Neuron (in vitro differentiated cells): ENCODE measurements around the gene ATOX1.
"Not testable (repeated sequence)": the region's sequence is repeated elsewhere in the genome, so short reads cannot be mapped to it uniquely, and the experiment has no call there.

Experiments
- H2AFZ ChIP-seq: one replicate; pipeline ENCODE4 v1.6.1; 2013; ENCODE audit warnings: low read depth, mild to moderate bottlenecking, inconsistent platforms, low read length, moderate library complexity
- H3K27me3 ChIP-seq: one replicate; pipeline ENCODE4 v1.6.1; 2013; ENCODE audit warnings: low read length; ENCODE audit not compliant: insufficient read depth
- H3K36me3 ChIP-seq: one replicate; pipeline ENCODE4 v1.6.1; 2013; ENCODE audit warnings: low read length; ENCODE audit not compliant: insufficient read depth
- H3K4me1 ChIP-seq: one replicate; pipeline ENCODE4 v1.6.1; 2013; ENCODE audit warnings: low read length; ENCODE audit not compliant: insufficient read depth
- H3K4me3 ChIP-seq: 2 replicates; pipeline ENCODE4 v1.5.1; 2013; ENCODE audit warnings: mild to moderate bottlenecking, low read length, moderate library complexity
- H3K9me3 ChIP-seq: one replicate; pipeline ENCODE4 v1.6.1; 2013; ENCODE audit warnings: low read length

The ATOX1 gene, protein sequence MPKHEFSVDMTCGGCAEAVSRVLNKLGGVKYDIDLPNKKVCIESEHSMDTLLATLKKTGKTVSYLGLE

DNA sequence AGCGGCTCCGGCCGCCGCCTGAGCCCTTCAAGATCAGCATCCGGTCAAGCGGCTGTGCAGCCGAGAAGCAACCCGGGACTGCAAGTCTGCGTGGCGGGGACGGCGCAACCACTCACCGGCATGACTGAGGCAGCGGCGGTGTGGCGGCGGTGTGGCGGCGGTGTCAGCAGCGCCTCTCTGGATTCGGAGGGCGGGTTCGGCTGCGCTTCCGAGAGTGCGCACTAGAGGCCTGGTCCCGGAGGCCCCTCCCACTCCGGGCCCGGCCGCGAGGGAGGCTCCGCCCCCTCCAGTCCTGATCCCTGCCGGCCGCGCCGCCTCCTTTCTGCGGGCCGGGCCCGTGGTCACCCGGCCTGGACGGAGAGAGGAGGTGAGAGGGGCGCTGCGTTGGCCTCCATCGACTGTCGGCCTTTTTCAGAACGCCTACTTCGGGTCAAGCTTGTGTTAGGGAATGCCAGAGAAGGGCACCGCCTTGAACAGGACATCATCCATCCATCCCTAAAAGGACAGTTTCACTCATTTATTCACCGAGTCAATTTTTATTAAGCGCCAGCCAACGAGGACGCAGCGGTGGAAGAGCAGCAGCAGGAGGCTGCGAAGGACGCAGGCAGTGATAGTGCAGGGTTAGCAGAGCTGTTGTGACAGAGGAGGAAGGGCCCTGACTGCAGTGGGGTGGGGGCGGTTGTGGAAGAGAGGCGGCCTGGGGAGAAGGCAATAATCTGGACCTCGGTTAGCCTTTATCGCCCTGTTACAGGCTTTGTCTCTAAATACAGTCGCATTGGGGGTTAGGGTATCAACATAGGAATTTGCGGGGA lies at the start of gene ATOX1:
ATOX1 (minus strand) TSS at position 202 of the 812 bp plus-strand sequence; CDS start at position 122, 80 bp downstream.
- Histone ChIP-seq H3K9me3 (no peaks in the 10 kb centered on the region), H3K4me3 (peak within 1 kb of the TSS; percentile 61), H3K36me3 (no peaks in the 10 kb centered on the region), H3K4me1 (peaks cover 13% of the 10 kb centered on the region), H3K27me3 (no peaks in the 10 kb centered on the region), H2AFZ (peak within 1 kb of the TSS; percentile 32)

DNA sequence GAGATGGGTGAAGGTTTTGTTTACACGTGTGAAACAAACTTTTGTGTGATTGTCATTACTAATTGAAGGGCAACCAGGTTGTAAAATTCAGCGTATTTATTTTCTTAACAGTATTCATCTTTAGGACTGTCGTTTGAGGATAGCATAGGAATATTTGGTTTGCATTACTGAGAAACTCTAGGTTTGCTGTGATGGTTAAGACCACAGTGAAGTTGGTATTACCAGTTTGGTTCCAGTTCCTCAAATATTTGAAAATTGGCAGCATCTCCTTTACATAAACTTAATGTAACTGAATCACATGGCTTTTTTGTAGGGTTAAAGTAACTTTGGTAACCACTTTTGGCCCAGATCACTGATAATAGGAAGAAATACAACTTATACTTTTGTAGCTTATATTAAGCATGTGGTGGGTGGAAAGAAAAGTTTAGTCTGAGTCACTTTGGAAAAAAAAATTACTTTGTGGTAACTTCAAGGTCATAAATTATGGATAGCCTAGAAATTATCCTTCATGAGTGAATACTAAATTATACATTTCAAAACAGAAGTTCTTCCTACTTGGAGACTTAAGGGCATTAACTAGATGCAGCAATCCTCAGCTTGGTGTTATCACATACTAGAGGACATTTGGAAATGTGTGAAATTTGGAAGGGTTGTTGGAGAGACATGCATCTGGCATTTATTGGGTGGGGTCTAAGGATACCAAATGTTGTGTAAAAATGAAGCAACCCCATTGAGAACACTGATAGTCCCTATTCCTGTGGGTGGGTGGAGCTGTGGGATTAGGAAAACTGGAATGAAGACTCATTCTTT lies 47.2 kb upstream of the ATOX1 start:
- Histone ChIP-seq H3K4me3 (no peak overlapping the region), H3K9me3 (no peaks in the 10 kb centered on the region), H3K4me1 (no peaks in the 10 kb centered on the region), H3K27me3 (no peaks in the 10 kb centered on the region), H3K36me3 (peaks cover 78% of the 10 kb centered on the region), H2AFZ (no peak overlapping the region)

DNA sequence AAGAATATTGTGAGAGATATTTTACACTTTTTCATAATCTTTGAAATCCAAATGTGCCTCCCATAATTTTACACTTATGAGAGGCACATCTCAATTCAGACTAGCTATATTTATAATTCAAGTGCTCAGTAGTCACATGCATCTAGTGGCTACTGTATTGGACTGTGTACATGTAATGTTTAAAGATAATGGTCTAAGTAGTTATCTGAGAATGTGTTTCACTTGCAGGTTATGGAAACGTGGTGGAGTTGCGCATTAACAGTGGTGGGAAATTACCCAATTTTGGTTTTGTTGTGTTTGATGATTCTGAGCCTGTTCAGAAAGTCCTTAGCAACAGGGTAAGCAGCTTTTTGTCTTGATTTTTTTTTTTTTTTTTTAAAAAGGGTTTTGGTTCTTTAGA lies 42.1 kb upstream of the ATOX1 start:
- Histone ChIP-seq H3K4me1 (no peaks in the 10 kb centered on the region), H3K27me3 (no peaks in the 10 kb centered on the region), H3K36me3 (peaks cover 83% of the 10 kb centered on the region), H2AFZ (no peak overlapping the region), H3K9me3 (no peaks in the 10 kb centered on the region), H3K4me3 (no peak overlapping the region)

DNA sequence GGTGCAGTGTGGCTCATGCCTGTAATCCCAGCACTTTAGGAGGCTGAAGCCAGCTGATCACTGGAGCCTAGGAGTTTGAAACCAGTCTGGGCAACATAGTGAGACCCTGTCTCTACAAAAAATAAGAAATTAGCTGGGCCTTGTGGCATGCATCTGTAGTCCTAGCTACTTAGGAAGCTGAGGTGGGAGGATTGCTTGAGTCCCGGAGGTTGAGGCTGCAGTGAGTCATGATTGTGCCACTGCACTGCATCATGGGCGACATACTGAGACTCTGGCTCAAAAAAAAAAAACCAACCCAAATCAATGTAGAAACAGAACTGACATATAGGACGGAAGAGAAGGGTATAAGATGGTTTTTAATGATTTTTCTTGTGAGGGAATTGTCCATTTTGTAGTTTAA lies 41.0 kb upstream of the ATOX1 start:
- Histone ChIP-seq H3K36me3 (peaks cover 87% of the 10 kb centered on the region), H3K27me3 (no peaks in the 10 kb centered on the region), H2AFZ (no peak overlapping the region), H3K4me1 (no peaks in the 10 kb centered on the region), H3K4me3 (no peak overlapping the region), H3K9me3 (no peaks in the 10 kb centered on the region)

DNA sequence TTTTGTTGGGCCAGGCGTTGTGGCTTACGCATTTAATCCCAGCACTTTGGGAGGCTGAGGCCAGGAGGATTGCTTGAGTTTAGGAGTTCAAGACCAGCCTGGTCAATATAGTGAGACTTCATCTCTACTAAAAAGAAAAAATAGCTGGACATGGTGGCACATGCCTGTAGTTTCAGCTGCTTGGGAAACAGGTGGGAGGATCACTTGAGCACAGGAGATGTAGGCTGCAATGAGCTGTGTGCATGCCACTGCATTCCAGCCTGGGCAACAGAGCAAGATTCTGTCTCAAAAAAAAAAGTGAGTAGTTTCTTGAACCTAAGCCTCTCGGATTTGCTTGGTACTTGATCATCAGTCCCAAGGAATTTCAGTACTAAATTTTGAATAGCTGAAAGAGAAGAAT lies 40.2 kb upstream of the ATOX1 start:
- Histone ChIP-seq H3K4me3 (no peak overlapping the region), H3K36me3 (peaks cover 90% of the 10 kb centered on the region), H3K4me1 (no peaks in the 10 kb centered on the region), H3K27me3 (no peaks in the 10 kb centered on the region), H2AFZ (no peak overlapping the region), H3K9me3 (no peaks in the 10 kb centered on the region)

DNA sequence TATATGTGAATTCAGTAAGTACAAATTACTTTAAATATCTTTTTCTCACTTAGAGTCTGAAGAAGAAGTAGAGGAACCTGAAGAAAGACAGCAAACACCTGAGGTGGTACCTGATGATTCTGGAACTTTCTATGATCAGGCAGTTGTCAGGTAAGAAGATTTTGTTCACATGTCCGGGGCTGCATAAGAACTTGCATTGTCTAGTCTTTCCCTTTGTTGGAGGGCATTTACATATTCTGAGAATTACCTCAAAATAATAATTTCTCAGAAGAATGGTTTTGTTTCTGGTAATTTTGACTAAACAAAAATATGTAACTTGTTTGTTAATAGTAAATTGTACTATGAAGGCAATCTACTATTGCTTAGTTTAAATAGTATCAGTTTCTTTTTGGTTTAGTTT lies 37.0 kb upstream of the ATOX1 start:
- H3K4me3 ChIP-seq: no peak overlapping the region
- no peaks in the 10 kb centered on the region for H3K4me1 ChIP-seq
- H2AFZ ChIP-seq: no peak overlapping the region
- H3K27me3 ChIP-seq: no peaks in the 10 kb centered on the region
- no peaks in the 10 kb centered on the region for H3K9me3 ChIP-seq
- H3K36me3 ChIP-seq: peaks cover 93% of the 10 kb centered on the region

DNA sequence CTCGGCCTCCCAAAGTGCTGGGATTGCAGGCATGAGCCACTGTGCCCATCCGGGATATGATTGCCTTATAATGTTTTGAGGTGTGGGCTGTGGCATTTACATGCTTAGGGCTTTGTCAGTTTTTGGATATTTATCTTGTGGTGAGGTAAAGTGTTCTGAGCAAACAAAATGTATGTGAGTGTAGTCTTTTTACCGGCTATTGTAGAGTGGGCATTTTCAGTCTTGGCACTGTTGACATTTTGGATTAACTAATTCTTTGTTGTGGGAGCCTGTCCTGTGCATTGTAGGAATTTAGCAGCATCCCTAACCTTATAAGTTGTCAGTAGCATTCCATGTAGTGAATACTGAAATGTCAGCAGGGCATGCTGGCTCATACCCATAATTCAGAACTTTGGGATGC lies 34.9 kb upstream of the ATOX1 start:
- Histone ChIP-seq H3K27me3 (no peaks in the 10 kb centered on the region), H3K4me3 (no peak overlapping the region), H2AFZ (no peak overlapping the region), H3K36me3 (peaks cover 92% of the 10 kb centered on the region), H3K4me1 (no peaks in the 10 kb centered on the region), H3K9me3 (no peaks in the 10 kb centered on the region)

DNA sequence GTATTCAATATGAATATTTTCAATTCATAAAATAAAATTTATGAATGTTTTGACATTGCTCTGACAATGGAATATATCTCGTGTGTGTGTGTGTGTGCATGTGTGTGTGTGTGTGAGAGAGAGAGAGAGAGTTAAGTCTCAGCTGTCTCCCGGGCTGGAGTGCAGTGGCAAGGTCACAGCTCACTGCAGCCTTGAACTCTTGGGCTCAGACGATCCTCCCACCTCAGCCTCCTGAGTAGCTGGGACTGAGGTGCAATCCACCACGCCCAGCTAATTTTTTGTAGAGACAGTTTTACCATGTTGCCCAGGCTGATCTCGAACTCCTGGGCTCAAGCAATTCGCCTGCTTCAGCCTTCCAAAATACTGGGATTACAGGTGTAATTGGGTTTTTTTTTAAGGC lies 29.4 kb upstream of the ATOX1 start:
- H2AFZ ChIP-seq: no peak overlapping the region
- H3K36me3 ChIP-seq: peaks cover 55% of the 10 kb centered on the region
- H3K4me1 ChIP-seq: no peaks in the 10 kb centered on the region
- no peaks in the 10 kb centered on the region for H3K9me3 ChIP-seq
- H3K27me3 ChIP-seq: no peaks in the 10 kb centered on the region
- H3K4me3 ChIP-seq: no peak overlapping the region

DNA sequence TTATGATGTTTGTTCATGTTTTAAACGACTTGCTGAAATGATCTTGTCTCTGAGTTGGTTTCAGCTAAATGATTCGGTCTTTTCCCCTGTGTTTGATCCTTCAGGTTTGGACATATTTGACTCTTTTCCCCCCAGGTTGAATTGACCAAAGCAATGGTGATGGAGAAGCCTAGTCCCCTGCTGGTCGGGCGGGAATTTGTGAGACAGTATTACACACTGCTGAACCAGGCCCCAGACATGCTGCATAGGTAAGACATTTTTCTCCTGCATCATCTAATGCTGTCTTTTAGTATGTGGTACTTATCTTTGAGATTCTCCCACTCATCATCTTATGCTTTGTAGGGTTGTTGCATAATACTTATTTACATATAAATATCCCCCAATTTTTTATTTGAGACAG lies 28.0 kb upstream of the ATOX1 start:
- H3K4me3 ChIP-seq: no peak overlapping the region
- peaks cover 42% of the 10 kb centered on the region for H3K36me3 ChIP-seq

DNA sequence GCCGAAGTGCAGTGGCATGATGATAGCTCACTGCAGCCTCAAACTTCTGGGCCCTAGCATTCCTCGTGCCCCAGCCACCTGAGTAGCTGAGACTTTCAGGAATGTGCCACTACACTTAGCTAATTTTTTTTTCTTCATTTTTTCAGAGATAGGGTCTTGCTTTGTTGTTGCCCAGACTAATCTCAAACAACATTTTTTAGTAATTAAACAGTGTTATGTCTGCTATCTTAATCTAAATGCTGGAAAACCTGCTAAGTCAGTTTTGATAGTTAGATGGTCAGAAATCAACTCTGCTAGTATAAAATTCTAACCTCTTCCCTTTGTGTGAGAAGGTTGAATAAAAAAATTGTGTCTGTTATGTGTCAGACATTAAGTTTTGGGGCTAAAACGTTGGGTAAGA lies 25.7 kb upstream of the ATOX1 start:
- H2AFZ ChIP-seq: no peak overlapping the region
- peaks cover 24% of the 10 kb centered on the region for H3K36me3 ChIP-seq
- H3K4me3 ChIP-seq: no peak overlapping the region
- H3K27me3 ChIP-seq: no peaks in the 10 kb centered on the region
- H3K9me3 ChIP-seq: no peaks in the 10 kb centered on the region
- H3K4me1 ChIP-seq: no peaks in the 10 kb centered on the region

More for the DNA sequence above, 28.0 kb upstream of the ATOX1 start:
- H2AFZ ChIP-seq: no peak overlapping the region
- H3K9me3 ChIP-seq: no peaks in the 10 kb centered on the region
- no peaks in the 10 kb centered on the region for H3K27me3 ChIP-seq
- no peaks in the 10 kb centered on the region for H3K4me1 ChIP-seq

DNA sequence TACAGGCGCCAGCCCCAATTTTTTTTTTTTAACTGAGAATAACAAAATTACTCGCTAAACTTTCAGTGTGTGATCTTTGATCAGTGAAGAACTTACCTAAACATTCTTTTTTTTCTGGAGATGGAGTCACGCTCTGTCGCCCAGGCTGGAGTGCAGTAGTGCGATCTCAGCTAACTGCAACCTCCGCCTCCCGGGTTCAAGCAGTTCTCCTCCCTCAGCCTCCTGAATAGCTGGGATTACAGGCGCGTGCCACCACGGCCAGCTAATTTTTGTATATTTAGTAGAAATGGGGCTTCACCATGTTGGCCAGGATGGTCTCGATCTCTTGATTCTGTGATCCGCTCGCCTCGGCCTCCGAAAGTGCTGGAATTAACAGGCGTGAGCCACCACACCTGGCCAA lies 25.2 kb upstream of the ATOX1 start:
- H3K9me3 ChIP-seq, H3K4me1 ChIP-seq, H3K4me3 ChIP-seq, H3K27me3 ChIP-seq, H2AFZ ChIP-seq: not testable (repeated sequence)
- H3K36me3 ChIP-seq: peaks cover 19% of the 10 kb centered on the region

DNA sequence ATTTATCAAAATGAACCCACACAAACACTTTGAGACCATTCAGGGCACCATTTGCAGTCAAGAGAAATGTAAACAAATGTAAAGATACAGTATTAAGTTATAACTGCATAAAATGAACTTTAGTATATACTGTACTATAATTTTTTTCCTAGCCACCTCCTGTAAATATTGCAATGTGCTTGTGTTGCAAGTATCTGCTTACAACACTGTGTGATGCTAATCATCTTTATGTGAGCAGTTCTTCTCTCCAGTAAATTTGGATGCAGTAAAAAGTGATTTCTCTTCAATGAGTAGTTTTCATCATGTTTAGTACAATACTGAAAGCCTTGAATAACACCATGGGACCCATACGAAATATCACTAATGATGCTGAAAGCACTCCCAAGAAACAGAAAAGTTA lies 22.8 kb upstream of the ATOX1 start:
- Histone ChIP-seq H3K27me3 (no peaks in the 10 kb centered on the region), H3K9me3 (no peaks in the 10 kb centered on the region), H3K36me3 (peaks cover 18% of the 10 kb centered on the region), H3K4me3 (no peak overlapping the region), H2AFZ (no peak overlapping the region), H3K4me1 (no peaks in the 10 kb centered on the region)

DNA sequence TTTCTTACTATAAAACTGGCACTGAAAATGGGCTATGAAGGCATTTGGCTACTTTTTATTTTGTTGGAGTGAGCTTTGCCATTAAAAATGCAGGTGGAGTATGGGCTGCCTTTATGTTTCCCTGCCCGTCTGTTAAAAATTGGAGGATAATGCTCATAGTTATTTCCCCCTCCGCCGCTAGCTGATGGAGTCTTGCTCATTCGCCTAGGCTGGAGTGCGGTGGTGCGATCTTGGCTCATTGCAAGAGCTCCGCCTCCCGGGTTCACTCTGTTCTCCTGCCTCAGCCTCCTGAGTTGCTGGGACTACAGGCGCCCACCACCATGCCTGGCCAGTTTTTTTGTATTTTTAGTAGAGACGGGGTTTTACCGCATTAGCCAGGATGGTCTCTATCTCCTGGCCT lies 21.9 kb upstream of the ATOX1 start:
- Histone ChIP-seq H2AFZ (no peak overlapping the region), H3K9me3 (no peaks in the 10 kb centered on the region), H3K27me3 (no peaks in the 10 kb centered on the region), H3K4me3 (no peak overlapping the region), H3K36me3 (peaks cover 18% of the 10 kb centered on the region), H3K4me1 (peaks cover 2% of the 10 kb centered on the region)
